Measurements from ENCODE around the gene CRB1. TPM values are rescaled to one million over a fixed set of nuclear protein-coding genes. Genes with fewer than 3 reads are reported as not detected.

The CRB1 gene
- polyA plus RNA-seq, 1 donor: 0.22 TPM

DNA sequence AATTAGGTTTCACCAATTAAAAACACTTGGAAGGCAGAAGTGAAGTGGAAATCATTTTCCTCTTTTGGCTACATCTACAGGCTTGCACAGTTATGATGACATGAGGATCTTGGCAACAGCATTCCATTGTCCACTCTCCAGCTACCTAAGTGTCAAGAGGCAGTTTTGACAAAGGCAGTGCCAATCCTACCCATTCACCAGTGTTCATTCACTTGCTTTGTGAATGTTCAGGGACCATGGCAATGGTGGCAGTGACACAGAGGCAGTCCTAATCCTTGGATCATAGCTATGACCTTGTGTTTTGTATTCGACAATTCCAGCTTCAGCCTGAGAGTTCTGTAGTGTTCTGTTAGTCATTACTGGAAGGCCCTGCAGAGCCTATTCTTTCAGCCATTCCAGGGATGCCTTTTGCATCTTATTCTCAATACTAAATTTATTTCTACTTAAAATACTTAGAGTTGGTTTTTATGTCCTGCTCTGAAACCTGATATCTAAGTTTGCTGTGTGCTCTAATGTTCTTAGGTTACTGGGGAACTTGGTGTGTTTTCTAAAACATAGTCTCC, 36.7 kb downstream of the CRB1 start:
- no peak for DNase-seq

GRCh38 chr1:197305925-197306324, 37.9 kb downstream of the CRB1 start:
- no peak for DNase-seq

DNA sequence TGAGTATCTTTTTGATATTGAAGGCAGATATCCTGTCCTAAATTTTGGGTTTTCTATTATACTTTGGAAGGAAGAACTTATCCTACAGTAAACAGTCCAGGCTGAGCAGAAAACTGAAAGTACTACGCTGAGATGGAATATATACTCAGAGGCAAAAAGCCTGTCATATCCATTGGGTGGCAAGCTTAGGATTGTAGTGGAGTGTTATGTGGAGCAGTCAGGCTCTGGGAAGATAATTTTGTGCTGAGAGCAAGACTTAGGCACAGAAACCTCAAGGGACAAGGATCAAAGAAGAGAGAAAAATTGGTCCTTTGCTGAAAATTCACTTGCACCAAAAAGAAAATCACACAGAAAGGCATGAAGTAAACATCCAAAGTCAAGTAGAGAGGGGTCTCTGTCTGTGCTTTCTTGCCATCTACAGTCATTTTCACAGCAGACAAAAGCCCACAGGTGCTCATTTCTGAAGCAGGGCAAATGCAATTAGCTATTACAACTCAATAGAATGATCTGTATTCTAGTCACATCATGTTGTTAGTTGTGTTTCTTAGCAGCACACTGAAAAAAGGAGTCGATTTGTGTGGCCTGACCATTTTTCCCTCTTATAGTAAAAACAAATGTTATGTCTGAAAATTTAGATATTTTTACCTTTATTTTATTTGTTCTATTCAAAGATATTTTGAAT, 38.5 kb downstream of the CRB1 start:
- DNase-seq: no peak

- DNase-seq: no peak
Measured at GRCh38 chr1:197307136-197307535, 39.1 kb downstream of the CRB1 start.

- no peak for DNase-seq
Measured at GRCh38 chr1:197307551-197307950, 39.5 kb downstream of the CRB1 start.

DNA sequence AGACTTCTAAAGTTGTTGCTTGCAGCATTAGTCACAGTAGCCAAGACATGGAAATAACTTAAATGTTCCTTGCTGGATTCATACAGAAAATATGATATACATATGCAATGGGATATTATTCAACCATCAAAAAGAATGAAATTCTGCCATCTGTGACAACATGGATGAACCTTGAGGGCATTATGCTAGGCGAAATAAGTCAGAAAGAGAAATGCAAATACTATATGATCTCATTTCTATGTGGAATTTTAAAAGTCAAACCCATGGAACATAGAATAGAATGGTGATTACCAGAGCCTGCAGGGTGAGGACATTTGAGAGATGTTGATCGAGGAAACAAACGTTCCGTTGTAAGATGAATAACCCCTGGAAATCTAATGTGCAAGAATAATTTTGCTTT, 43.0 kb downstream of the CRB1 start:
- DNase-seq: no peak

- DNase-seq: no peak
Measured at GRCh38 chr1:197312163-197312562, 44.1 kb downstream of the CRB1 start.

GRCh38 chr1:197313713-197314112, 45.7 kb downstream of the CRB1 start:
- no peak for DNase-seq

GRCh38 chr1:197314682-197315081, 46.6 kb downstream of the CRB1 start:
- DNase-seq: no peak

- no peak for DNase-seq
Measured at GRCh38 chr1:197319631-197320030, 51.6 kb downstream of the CRB1 start.

- no peak for DNase-seq
Measured at GRCh38 chr1:197320991-197321531, 53.0 kb downstream of the CRB1 start.

GRCh38 chr1:197321811-197322210, 53.8 kb downstream of the CRB1 start:
- no peak for DNase-seq

GRCh38 chr1:197327776-197328364, 59.8 kb downstream of the CRB1 start:
- DNase-seq: no peak

DNA sequence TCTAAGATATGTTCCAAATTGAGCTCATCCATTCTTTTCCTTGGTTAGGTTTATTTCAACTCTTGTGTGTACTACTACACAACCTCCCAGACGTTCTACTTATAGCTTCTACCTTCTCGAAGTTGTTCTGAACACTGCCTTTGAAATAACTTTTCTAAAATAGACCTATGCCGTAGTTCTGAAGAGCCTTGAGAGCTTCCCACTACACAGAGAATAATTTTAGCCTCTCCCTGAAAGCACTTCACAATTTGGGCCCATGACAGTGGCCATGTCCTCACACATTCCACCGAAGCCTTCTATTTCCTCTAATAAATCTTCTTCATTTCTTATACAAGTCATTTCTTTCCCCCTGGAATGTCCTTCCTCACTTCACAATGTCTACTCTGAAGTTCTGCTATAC, 62.2 kb downstream of the CRB1 start:
- DNase-seq: no peak

GRCh38 chr1:197331565-197331964, 63.5 kb downstream of the CRB1 start:
- no peak for DNase-seq

DNA sequence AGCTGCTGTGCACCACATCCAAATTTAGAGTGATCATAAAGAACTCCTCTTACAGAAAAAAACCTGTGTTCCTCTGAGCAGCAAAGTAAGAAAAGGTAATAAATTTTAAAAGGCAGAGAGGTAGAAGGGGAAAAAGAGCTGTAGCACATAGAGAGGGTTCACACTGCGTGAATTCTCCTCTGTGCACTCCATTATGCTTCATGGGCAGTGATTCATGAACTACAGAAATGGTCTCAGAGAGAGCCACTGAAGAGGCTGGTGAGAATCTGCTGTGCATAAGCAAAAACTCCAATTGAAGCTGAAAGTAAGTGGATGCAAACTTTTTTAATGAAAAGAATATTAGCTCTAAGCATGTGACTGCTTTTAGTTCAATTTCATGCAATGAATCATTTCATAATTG, 65.0 kb downstream of the CRB1 start:
- DNase-seq: no peak

DNA sequence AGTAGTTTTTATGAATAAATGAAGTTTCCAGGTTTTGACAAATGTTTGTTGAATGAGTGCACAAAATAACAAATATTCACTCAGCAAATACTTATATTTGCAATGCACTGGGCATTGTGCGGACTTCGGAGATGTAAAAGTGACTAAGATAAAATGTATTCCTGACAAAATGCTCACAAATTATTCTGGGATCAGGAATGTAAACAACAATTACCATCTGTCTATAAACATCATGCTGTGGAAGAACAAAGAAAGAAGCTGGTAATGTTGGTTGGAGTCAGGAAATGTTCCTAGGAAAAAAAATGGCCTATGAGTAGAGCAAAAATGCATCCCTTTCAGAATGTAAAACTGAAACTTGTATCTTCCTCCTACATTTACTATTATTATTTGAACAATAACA, 68.5 kb downstream of the CRB1 start:
- no peak for DNase-seq

DNA sequence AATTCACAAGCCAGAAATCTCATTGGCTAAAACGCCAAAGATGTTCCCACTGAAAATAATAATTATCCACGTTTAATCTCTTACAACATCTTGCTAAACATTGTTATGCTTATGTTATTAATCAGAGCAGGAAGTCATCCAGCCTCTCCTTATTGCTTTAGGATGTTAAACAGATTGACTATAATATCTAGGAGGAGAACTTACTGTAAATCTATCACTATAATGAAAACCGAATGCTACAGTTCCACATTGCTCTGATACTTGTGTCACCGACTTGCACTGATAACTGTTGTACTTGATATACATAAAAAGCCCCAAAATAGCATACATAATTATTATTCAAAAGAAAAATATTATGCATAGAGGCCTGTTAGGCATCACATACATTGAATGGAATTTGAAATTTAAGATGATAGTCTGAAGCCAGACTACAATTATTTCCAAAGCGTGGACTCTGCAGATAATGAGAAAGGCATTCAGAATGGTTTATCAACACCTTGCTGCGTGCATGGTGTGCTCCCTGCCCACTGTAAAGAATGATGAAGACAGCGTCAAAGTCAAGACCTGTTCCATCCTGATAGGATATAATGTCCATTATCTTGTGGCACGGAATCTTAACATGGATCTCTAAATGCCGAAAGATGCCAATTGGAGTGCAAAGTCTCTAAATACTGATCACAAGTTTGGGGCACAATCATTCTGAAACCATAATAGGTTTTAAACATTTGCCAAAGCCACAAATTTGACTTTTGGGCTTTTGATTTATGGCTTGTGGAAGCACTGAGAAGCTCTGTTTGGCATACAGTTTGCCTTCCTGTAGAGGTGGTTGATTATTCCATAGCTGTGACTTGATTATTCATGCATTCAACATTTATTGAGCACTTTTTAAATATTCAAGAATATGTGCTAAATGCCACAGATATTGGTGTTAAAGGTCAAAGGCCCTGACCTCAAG, 71.3 kb downstream of the CRB1 start:
- no peak for DNase-seq

DNA sequence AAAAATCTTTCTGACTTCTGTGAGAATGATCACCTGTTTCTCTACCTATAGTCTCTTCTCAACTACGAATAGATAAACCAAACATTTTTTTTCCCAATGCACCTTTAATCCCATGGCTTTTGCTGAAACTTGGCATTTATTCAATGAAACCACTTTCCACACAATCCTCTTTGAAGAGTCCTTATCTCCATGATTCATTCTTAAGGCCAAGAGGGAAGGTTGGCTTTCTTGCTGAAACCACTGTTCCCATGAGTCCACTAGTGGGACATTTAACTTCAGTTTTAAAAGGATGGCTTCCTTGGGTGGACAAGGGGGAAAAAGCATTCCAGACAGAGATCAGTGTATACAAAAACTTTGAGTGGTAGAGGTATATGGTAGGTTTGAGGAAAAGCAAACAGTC, 73.6 kb downstream of the CRB1 start:
- no peak for DNase-seq

GRCh38 chr1:197342044-197342565, 74.1 kb downstream of the CRB1 start:
- DNase-seq: no peak

GRCh38 chr1:197342669-197343068, 74.6 kb downstream of the CRB1 start:
- no peak for DNase-seq

DNA sequence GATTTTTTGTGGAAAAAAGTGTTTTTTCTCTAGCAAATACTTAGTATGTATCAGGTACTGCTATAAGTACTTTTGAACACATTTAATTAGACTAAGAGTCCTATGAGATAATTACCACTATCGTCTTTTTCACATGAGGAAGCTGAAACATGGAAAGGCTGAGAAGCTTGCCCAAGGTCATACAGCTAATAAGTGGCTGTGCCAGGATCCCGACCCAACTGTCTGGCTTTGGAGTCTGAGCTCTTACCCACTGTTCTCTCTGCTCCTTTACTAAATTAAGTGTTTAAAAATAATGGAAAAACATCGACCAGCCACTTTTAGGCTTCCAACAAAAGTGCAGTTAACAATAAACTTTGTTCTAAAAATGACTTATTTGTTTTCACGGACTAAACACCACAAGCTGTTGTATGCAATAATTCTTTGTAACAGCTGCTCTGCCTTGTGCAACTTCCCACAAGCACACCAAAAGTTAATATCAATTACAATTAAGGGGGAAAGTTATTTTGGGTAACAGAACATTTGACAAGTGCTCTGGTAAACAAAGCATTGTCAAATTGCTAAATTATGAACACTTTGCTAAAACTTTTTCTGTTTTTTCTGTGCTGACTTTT, 75.7 kb downstream of the CRB1 start:
- no peak for DNase-seq
